Mesothelial cell of epicardium (in vitro differentiated cells): ENCODE data around the gene WWOX. TPM values are rescaled to one million over a fixed set of nuclear protein-coding genes. Genes with fewer than 3 reads are reported as not detected.

Experiments
- DNase-seq, 2 experiments: peaks; one replicate each; pipeline ENCODE4 v3.0.0; 2021; ENCODE audit warnings: low spot score in 2 of 2; ENCODE audit not compliant: unreplicated experiment in 2 of 2
- H3K27ac Mint-ChIP-seq: 2 replicates; pipeline ENCODE4 v1.8.0; 2021; ENCODE audit warnings: mixed read lengths
- H3K27me3 Mint-ChIP-seq: 2 replicates; pipeline ENCODE4 v1.8.0; 2021; ENCODE audit warnings: low read depth, mixed read lengths
- H3K36me3 Mint-ChIP-seq: 2 replicates; pipeline ENCODE4 v1.8.0; 2021; ENCODE audit warnings: mixed read lengths
- H3K4me1 Mint-ChIP-seq: 2 replicates; pipeline ENCODE4 v1.8.0; 2021; ENCODE audit warnings: mixed read lengths
- H3K4me3 Mint-ChIP-seq: 2 replicates; pipeline ENCODE4 v1.8.0; 2021; ENCODE audit warnings: mild to moderate bottlenecking, moderate library complexity, mixed read lengths
- H3K9me3 Mint-ChIP-seq: 2 replicates; pipeline ENCODE4 v1.8.0; 2021; ENCODE audit warnings: mixed read lengths
- CTCF ChIP-seq: fragments of 200-600 bp; sonication (generic); IDR thresholded peaks from one replicate; pipeline ENCODE4 v1.5.0; 2021; ENCODE audit warnings: antibody characterized with exemption; ENCODE audit not compliant: unreplicated experiment
- total RNA-seq: library from RNA; stranded (reverse); gene quantifications from 3 replicates; pipeline ENCODE4 v1.2.1, GENCODE V29; 2021

Gene WWOX
- total RNA-seq, 1 donor from 2014 or later, result 29.7 TPM

GRCh38 chr16:78528265-78528664 lies 428.8 kb downstream of the WWOX start:
- Mint-ChIP-seq H3K36me3 (peaks cover 2% of the 10 kb centered on the region), H3K4me3 (no peak overlapping the region), H3K4me1 (peaks cover 6% of the 10 kb centered on the region), H3K27me3 (peaks cover under 1% of the 10 kb centered on the region), H3K9me3 (peaks cover 3% of the 10 kb centered on the region), H3K27ac (no peak overlapping the region)
- TF ChIP-seq CTCF, result no peak
- no peak for DNase-seq

- TF ChIP-seq CTCF, result no peak
- peaks cover 9% of the 10 kb centered on the region for H3K27me3 Mint-ChIP-seq
- peaks cover 2% of the 10 kb centered on the region for H3K4me1 Mint-ChIP-seq
- H3K4me3 Mint-ChIP-seq, result no peak overlapping the region
- no peak for DNase-seq
- H3K27ac Mint-ChIP-seq, result no peak overlapping the region
- H3K9me3 Mint-ChIP-seq, result peaks cover 3% of the 10 kb centered on the region
- H3K36me3 Mint-ChIP-seq, result peaks cover 2% of the 10 kb centered on the region
Measured at GRCh38 chr16:78529881-78530280, 430.4 kb downstream of the WWOX start.

- Mint-ChIP-seq H3K9me3 (peaks cover 3% of the 10 kb centered on the region), H3K27ac (no peak overlapping the region), H3K27me3 (peaks cover 11% of the 10 kb centered on the region), H3K4me1 (peaks cover 2% of the 10 kb centered on the region), H3K36me3 (peaks cover 2% of the 10 kb centered on the region), H3K4me3 (no peak overlapping the region)
- no peak for DNase-seq
- TF ChIP-seq CTCF, result no peak
Measured at GRCh38 chr16:78530283-78530682, 430.8 kb downstream of the WWOX start.

- Mint-ChIP-seq H3K27ac (no peak overlapping the region), H3K4me3 (no peak overlapping the region), H3K9me3 (no peaks in the 10 kb centered on the region), H3K36me3 (no peaks in the 10 kb centered on the region), H3K27me3 (peaks cover 11% of the 10 kb centered on the region), H3K4me1 (peaks cover 15% of the 10 kb centered on the region)
- no peak for TF ChIP-seq CTCF
- DNase-seq, result no peak
Measured at GRCh38 chr16:78535098-78535497, 435.6 kb downstream of the WWOX start.

GRCh38 chr16:78537511-78537910 lies 438.1 kb downstream of the WWOX start:
- Mint-ChIP-seq H3K9me3 (no peaks in the 10 kb centered on the region), H3K27me3 (peaks cover 11% of the 10 kb centered on the region), H3K27ac (no peak overlapping the region), H3K36me3 (no peaks in the 10 kb centered on the region), H3K4me1 (peaks cover 13% of the 10 kb centered on the region), H3K4me3 (no peak overlapping the region)
- TF ChIP-seq CTCF, result no peak
- no peak for DNase-seq

GRCh38 chr16:78538292-78538691 lies 438.8 kb downstream of the WWOX start:
- no peak for TF ChIP-seq CTCF
- Mint-ChIP-seq H3K4me1 (peaks cover 13% of the 10 kb centered on the region), H3K27me3 (peaks cover 10% of the 10 kb centered on the region), H3K27ac (peak overlapping the region; percentile 7), H3K4me3 (no peak overlapping the region), H3K36me3 (no peaks in the 10 kb centered on the region), H3K9me3 (no peaks in the 10 kb centered on the region)
- DNase-seq, result no peak
